Esophagus squamous epithelium (tissue), 5 donors: ENCODE measurements around the gene DVL1. TPM values are rescaled to one million over a fixed set of nuclear protein-coding genes. Genes with fewer than 3 reads are reported as not detected.
A peak's percentile ranks its signal among the peaks of the same experiment; 100 is the strongest.

Experiments used
- DNase-seq: peaks from one replicate; lab custom pipeline; 2025; lab: John Stamatoyannopoulos, UW
- H3K27ac ChIP-seq, 4 donors: fragments of 200-600 bp; sonication (generic); one replicate each; pipeline ENCODE4 v1.5.1; 2016 to 2019; ENCODE audit warnings: mild to moderate bottlenecking in 1 of 4
- H3K27me3 ChIP-seq, 4 donors: fragments of 200-600 bp; sonication (generic); 1 replicate in 3 of 4; 2 replicates in 1 of 4; pipeline versions ENCODE4 v1.5.1 to v1.6.0; 2017 to 2021; ENCODE audit warnings: antibody characterized with exemption in 1 of 4
- H3K36me3 ChIP-seq, 3 donors: fragments of 200-600 bp; sonication (generic); one replicate each; pipeline ENCODE4 v1.5.1; 2016 to 2019
- H3K4me1 ChIP-seq, 3 donors: fragments of 200-600 bp; sonication (generic); one replicate each; pipeline ENCODE4 v1.5.1; 2017 to 2019
- H3K4me3 ChIP-seq, 4 donors: fragments of 200-600 bp; sonication (generic); 1 replicate in 3 of 4; 2 replicates in 1 of 4; pipeline ENCODE4 v1.5.1; 2016 to 2019; ENCODE audit warnings: mild to moderate bottlenecking in 2 of 4, moderate library complexity in 1 of 4
- H3K9me3 ChIP-seq, 3 donors: fragments of 200-600 bp; sonication (generic); one replicate each; pipeline ENCODE4 v1.5.1; 2016 to 2019
- POLR2A ChIP-seq, 4 donors: fragments of 450-650 bp; IDR thresholded peaks; one replicate each; pipeline ENCODE4 v1.6.1; 2017; ENCODE audit warnings: antibody characterized with exemption in 4 of 4, mild to moderate bottlenecking in 4 of 4, moderate library complexity in 3 of 4
- WGBS, 2 donors: methylation state at CpG; one replicate each; pipeline ENCODE4 v1.1.5; 2018; 5-methylcytosine and 5-hydroxymethylcytosine counted together
- intact Hi-C: fragments of 100-400 bp; cut with DNase I; formaldehyde crosslinking; loops from one replicate; pipeline ENCODE4 v1.15.0; 2022
- total RNA-seq, 4 donors: library from RNA; depleted of rRNA; stranded (reverse); fragments of >200 nt; gene quantifications; one replicate each; pipeline ENCODE4 v1.1.0, GENCODE V29; 2016
- TF ChIP-seq, protein P1 (sequence below), 6 experiments: fragments of 450-650 bp in 4 of 6; fragments of 200-600 bp in 2 of 6; sonication (generic) in 2 of 6; IDR thresholded peaks; one replicate each; pipeline ENCODE4 v1.5.1; 2016 to 2019; ENCODE audit warnings: antibody characterized with exemption in 6 of 6, mild to moderate bottlenecking in 4 of 6, moderate library complexity in 4 of 6
- donor health status: DM: yes; HTN: yes; CAD: no.

DVL1 gene
- total RNA-seq: 100 to 1,000 TPM in 1 of 4 donors, 10 to 100 TPM in 3; 63.5 to 111 (median 88.0) TPM

DNA sequence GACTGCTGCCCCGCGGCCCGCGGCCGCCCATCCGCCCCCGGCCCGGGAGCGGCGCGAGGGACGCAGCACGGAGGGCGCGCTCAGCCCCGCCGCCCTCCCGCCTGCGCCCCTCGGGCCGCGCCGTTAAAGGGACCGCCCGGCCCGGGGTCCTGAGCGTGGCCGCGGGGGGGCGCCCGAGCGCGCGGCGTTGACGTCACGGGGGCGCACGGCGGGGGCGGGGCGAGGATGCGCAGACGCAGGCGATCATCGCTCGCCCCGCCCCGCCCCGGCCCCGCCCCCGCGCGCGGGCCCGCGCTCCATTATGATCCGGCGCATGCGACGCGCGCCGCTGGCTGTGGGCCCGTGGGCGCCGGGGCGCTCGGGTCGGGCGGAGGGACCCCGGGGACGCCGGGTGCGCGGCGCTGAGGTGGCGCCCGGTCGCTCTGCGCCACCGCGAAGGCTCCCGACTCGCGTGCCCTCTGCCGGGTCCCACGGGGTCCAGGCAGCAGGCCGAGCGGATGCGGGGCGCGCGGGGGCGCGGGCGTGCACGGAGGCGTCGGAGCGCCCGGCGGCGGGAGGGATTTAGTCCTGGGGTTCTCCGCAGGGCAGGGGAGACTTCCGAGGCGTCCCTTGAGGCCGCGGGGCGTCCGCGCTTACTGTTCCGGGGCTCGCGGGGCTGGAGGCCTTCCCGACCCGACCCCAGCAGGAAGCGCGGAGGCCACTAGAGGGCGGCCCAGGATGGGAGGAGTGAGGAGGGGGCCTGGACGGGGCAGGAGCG is at the start of gene DVL1:
Gene DVL1, minus strand, starts transcription at position 163 of the 757 bp plus-strand sequence. CDS start 353 bp downstream, outside the sequence.
- H3K4me3 ChIP-seq: peak within 1 kb of the TSS; percentile 62 to 96 (median 86)
- H3K9me3 ChIP-seq: no peaks in the 10 kb centered on the region
- peaks cover 0 to 21% (median 0%) of the 10 kb centered on the region in 3 donors for H3K36me3 ChIP-seq
- TF ChIP-seq, protein P1, sequence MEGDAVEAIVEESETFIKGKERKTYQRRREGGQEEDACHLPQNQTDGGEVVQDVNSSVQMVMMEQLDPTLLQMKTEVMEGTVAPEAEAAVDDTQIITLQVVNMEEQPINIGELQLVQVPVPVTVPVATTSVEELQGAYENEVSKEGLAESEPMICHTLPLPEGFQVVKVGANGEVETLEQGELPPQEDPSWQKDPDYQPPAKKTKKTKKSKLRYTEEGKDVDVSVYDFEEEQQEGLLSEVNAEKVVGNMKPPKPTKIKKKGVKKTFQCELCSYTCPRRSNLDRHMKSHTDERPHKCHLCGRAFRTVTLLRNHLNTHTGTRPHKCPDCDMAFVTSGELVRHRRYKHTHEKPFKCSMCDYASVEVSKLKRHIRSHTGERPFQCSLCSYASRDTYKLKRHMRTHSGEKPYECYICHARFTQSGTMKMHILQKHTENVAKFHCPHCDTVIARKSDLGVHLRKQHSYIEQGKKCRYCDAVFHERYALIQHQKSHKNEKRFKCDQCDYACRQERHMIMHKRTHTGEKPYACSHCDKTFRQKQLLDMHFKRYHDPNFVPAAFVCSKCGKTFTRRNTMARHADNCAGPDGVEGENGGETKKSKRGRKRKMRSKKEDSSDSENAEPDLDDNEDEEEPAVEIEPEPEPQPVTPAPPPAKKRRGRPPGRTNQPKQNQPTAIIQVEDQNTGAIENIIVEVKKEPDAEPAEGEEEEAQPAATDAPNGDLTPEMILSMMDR (IDR thresholded peaks at IDR 0.05): peak in 5 of 6 experiments; percentile 39 to 67 (median 53)
- peak in 2 of 4 donors; percentile 20 to 53 for TF ChIP-seq POLR2A (IDR thresholded peaks at IDR 0.05)
- no peak for DNase-seq
- H3K27me3 ChIP-seq: peaks cover 0 to 26% (median 6%) of the 10 kb centered on the region in 4 donors
- WGBS, 2 donors: 0% methylated on average over 12 of the region's 122 CpGs; no CpG with 5 or more reads in 1 of the 2 donors
- peaks cover 63 to 74% (median 63%) of the 10 kb centered on the region in 3 donors for H3K4me1 ChIP-seq
- peak within 1 kb of the TSS; percentile 92 to 95 (median 94) for H3K27ac ChIP-seq
- intact Hi-C loops: no loop called here

DNA sequence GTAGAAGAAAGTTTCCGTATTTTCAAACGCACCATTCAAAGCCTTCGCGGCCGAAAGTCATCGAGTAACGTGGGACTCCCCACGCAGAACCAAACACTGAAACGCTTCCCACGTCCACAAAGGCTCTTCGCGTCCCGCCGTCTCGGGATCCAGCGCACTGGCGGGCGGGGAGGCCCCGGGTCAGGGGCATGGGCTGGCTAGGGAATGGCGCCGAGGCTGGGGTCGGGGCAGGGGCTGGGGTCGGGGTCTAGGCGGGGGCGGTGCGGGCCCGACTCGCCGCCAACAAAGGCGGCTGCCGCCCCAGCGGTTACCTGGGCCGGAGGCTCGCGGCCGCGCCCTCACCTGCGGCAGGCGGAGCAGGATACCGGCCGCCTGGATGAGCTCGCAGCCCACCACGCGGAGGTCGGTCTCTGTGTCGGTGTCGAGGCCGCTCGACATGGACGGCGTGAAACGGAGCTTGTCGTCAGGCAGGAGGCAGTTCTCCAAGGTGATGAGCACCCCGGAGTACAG is 49.5 kb upstream of the DVL1 start:
- Histone ChIP-seq H3K4me3 (peak overlapping the region; percentile 91 to 99 (median 97)), H3K27ac (peak overlapping the region; percentile 88 to 94 (median 92)), H3K9me3 (no peaks in the 10 kb centered on the region), H3K4me1 (peaks cover 22 to 66% (median 23%) of the 10 kb centered on the region in 3 donors), H3K27me3 (no peaks in the 10 kb centered on the region), H3K36me3 (peaks cover under 1 to 80% (median 34%) of the 10 kb centered on the region in 3 donors)
- no peak for DNase-seq
- WGBS, 2 donors: 0% methylated on average over 14 of the region's 54 CpGs; no CpG with 5 or more reads in 1 of the 2 donors
- TF ChIP-seq, protein P1 (IDR thresholded peaks at IDR 0.05): no peak
- no peak for TF ChIP-seq POLR2A (IDR thresholded peaks at IDR 0.05)
- intact Hi-C loops: no loop called here

DNA sequence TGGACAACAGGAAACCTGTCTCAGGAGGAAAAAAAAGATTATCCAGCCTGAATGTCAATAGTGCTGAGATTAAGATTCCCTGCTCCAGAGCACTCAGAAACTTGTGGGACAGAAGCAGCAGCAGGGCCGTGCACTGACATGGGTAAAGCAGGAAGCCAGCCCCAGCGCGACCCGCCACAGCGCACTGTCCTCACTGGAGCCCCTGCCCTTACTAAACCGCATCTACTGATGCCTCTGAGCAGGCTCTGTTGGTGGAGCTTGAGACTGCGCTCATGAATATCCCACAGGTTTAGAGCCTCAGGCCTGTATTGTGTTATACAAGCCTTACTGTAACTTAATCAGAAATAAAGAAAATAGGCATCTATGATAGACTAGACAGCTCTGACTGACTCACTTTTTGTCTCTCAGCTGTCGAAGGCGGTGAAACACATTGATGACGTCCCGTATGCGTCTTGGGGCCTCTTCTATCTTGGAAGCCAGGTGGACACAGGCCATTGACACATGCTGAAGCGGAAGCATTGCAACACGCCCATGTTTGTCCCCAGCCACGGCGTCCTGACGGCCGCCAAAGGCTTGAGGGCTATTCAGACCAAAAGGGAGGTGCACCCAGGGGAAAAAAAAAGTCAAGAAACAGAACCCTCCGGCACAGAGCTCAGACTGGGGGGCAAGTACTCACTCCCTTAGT is 48.8 kb upstream of the DVL1 start:
- TF ChIP-seq POLR2A (IDR thresholded peaks at IDR 0.05): no peak
- TF ChIP-seq, protein P1 (IDR thresholded peaks at IDR 0.05): no peak
- Histone ChIP-seq H3K4me3 (peak overlapping the region; percentile 91 to 99 (median 97)), H3K27me3 (no peaks in the 10 kb centered on the region), H3K9me3 (no peaks in the 10 kb centered on the region), H3K4me1 (peaks cover 22 to 62% (median 23%) of the 10 kb centered on the region in 3 donors), H3K27ac (peak overlapping the region in 3 of 4 donors; percentile 88 to 94 (median 94)), H3K36me3 (peaks cover 8 to 80% (median 36%) of the 10 kb centered on the region in 3 donors)
- intact Hi-C loops: no loop called here
- DNase-seq: no peak
- 31 to 63% methylated on average over 13 to 17 of the region's 19 CpGs for WGBS, 2 donors

DNA sequence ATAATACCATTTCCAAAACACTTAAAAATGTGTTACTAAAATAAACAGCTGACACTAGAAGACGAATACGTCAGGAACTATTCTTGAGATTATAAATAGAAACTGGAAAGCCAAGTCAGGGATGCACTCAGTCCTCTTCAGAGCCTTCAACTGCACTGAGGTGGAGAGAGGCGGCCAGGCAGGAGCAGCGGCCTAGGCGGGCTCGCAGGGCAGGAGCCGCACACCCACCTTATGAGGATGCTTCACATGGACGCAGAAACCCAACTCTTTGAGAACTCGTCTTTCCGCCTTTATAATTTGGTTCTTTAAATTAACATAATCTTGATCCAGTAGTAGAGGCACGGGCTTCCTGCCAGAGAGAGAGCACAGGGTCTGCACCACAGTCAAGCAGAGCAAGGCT is 45.9 kb upstream of the DVL1 start:
- Histone ChIP-seq H3K36me3 (peaks cover 33 to 81% (median 62%) of the 10 kb centered on the region in 3 donors), H3K27ac (no peak overlapping the region), H3K27me3 (no peaks in the 10 kb centered on the region), H3K4me3 (no peak overlapping the region), H3K9me3 (no peaks in the 10 kb centered on the region), H3K4me1 (peaks cover 11 to 36% (median 15%) of the 10 kb centered on the region in 3 donors)
- WGBS, 2 donors: 89 to 90% methylated on average over 11 of the region's 11 CpGs
- intact Hi-C loops: no loop called here
- DNase-seq: no peak
- TF ChIP-seq, protein P1 (IDR thresholded peaks at IDR 0.05): no peak
- TF ChIP-seq POLR2A (IDR thresholded peaks at IDR 0.05): no peak
